GM18951 (cell line): ENCODE results near the gene GSTM4.
"Not testable (repeated sequence)": the region's sequence is repeated elsewhere in the genome, so short reads cannot be mapped to it uniquely, and the experiment has no call there.

Source experiments
- POLR2A ChIP-seq: IDR thresholded peaks from 4 replicates; pipeline ENCODE4 v1.6.1; 2011; ENCODE audit warnings: mild to moderate bottlenecking; ENCODE audit not compliant: insufficient read length, insufficient read depth; ENCODE audit errors: extremely low read depth
- in situ Hi-C: fragments of 300-500 bp; cut with MboI; formaldehyde crosslinking; loops from one replicate; pipeline ENCODE4 v1.12.0; 2022; ENCODE audit warnings: low sequenced_read_pairs, mixed read lengths, inconsistent platforms; ENCODE audit not compliant: unreplicated experiment

Gene GSTM4

GRCh38 chr1:109697066-109697465 is 41.2 kb downstream of the GSTM4 start:
- in situ Hi-C loops = no loop called here
- TF ChIP-seq POLR2A = no peak

- in situ Hi-C loops = not testable (repeated sequence)
Observed at GRCh38 chr1:109697861-109698260, 42.0 kb downstream of the GSTM4 start.

- in situ Hi-C loops = not testable (repeated sequence)
Observed at GRCh38 chr1:109702940-109703339, 47.0 kb downstream of the GSTM4 start.

DNA sequence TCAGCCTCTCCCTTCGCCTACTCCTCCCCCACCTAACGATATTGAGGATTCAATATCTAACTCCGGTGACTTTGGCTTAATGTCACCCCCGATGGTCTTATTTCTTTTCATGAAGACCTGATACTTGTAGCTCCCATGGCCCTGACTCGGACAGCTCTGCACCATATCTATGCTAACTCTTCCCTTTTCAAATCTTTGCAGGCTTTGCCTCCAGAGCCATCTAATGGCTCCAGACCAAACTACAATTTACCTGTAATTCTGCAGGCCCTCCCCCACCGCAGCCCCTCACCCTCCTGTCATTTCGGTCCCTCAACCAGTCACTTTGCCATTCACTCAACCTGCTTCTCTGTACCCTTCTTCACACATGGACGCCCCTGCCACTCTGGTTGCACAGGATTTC is 48.3 kb downstream of the GSTM4 start:
- in situ Hi-C loops = no loop called here
- TF ChIP-seq POLR2A = no peak

GRCh38 chr1:109705411-109705810 is 49.5 kb downstream of the GSTM4 start:
- no peak for TF ChIP-seq POLR2A
- in situ Hi-C loops = no loop called here

DNA sequence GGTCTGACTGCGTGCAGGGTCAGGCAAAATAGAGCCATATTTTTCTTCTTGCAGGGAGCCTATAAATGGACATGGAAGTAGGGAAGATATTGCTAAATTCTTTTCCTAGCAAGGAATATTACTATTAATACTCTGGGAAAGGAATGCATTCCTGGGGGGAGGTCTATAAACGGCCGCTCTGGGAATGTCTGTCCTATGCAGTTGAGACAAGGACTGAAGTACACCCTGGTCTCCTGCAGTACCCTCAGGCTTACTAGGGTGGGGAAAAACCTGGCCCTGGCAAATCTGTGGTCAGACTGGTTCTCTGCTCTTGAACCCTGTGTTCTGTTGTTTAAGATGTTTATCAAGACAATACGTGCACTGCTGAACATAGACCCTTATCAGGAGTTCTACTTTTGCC is 53.0 kb downstream of the GSTM4 start:
- in situ Hi-C loops = not testable (repeated sequence)

DNA sequence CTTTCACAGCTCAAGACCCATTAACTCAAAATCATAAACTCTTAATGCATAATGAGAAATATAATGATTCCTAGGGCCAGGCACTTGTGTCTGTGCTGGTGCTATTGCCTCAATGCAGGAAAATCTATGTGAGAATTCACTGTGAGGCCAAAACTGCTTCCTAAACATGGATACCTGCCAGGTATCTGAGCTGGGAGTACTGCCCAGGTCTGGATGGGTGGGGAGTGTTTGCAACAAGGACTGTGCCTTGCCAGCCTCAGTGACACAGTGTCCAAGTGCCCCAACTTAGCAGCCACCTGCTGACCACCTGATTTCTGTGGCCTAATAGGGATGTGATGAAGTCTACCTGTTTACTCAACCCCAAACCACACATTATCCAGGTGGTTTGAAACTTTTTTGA is 53.9 kb downstream of the GSTM4 start:
- in situ Hi-C loops = not testable (repeated sequence)
